ENCODE data around the gene CCL3.

Gene CCL3

DNA sequence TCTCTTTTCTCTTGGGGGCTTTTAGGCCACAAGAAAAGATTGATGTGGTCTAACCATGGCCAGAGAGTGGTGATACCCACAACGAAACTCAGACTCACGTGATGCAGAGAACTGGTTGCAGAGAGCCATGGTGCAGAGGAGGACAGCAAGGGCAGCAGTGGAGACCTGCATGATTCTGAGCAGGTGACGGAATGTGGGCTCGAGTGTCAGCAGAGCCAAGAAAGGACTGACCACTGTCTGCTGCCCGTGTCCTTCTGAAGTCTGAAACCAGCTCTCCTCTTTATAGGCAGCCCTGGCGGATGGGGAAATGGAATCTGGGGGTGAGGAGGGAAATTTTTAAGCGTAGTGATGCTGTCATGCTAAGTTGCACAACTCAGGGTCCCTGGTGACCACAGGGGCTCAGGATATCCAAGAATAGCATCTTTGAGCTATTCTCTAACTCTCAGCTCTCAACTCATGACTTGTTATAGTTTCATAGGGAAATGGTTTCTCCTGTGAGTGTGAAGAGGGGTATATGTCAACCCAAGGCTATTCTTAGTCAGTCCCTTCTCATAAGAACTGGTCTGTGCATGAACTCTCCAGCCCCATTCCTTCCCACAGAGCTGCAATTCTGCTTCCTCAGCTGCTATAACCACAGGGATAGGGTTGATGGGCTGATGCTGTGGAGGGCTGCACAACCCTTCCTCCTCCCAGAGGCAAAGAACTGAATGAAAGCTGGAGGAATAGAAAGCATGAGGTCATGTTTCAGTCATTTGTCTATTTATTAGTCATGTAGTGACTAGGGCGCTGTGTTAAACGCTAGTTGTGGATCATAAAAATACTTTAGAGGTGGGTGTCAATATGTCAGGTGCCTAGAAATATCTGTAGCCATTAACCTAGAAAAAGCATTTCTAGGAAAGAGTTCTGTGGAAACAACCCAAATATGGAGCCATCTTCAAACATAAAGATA is at the start of gene CCL3:
TSS of gene CCL3 (minus strand) at position 256 of the 949 bp plus-strand sequence. CDS start at position 171, 85 bp downstream.
- H3K27me3 ChIP-seq (ENCODE audit: control insufficient read depth, insufficient read depth, low read length), result no peaks in the 10 kb centered on the region
- H3K9me3 ChIP-seq (ENCODE audit: control insufficient read depth, insufficient read depth, low read depth, low read length), result no peaks in the 10 kb centered on the region
- H3K9ac ChIP-seq (ENCODE audit: low read length), result no peak within 1 kb of the TSS
- no peaks in the 10 kb centered on the region for H3K36me3 ChIP-seq (ENCODE audit: control insufficient read depth, insufficient read depth, low read length)
- H3K27ac ChIP-seq (ENCODE audit: low read depth, low read length), result no peak within 1 kb of the TSS
- H3K4me1 ChIP-seq (ENCODE audit: control insufficient read depth, insufficient read depth, low read length), result peaks cover 13% of the 10 kb centered on the region
- no peak within 1 kb of the TSS for H3K4me3 ChIP-seq (ENCODE audit: low read depth, low read length)

DNA sequence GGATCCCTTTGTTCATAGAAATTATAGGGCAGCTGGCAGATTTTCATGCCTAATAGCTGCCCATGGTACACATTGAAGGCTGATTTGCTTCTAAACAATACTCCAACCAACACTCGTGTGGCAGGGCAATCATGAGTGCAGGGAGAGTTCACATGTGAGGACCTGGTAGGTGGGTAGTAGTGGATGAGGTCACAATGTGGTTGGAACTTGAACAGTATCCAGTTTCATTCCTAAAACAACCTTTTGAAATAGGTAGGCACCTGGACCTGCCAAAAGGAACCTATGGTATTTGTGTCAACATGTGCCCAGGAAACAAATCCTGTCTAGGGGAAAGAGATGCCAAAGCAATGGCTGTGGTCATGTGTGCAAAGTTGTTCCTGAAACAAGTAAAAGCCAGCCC is 46.5 kb upstream of the CCL3 start:
- Histone ChIP-seq H3K9me3 (ENCODE audit: control insufficient read depth, insufficient read depth, low read depth, low read length) (no peaks in the 10 kb centered on the region), H3K27me3 (ENCODE audit: control insufficient read depth, insufficient read depth, low read length) (no peaks in the 10 kb centered on the region), H3K4me1 (ENCODE audit: control insufficient read depth, insufficient read depth, low read length) (no peaks in the 10 kb centered on the region), H3K4me3 (ENCODE audit: low read depth, low read length) (no peak overlapping the region), H3K9ac (ENCODE audit: low read length) (no peak overlapping the region), H3K27ac (ENCODE audit: low read depth, low read length) (no peak overlapping the region), H3K36me3 (ENCODE audit: control insufficient read depth, insufficient read depth, low read length) (no peaks in the 10 kb centered on the region)

DNA sequence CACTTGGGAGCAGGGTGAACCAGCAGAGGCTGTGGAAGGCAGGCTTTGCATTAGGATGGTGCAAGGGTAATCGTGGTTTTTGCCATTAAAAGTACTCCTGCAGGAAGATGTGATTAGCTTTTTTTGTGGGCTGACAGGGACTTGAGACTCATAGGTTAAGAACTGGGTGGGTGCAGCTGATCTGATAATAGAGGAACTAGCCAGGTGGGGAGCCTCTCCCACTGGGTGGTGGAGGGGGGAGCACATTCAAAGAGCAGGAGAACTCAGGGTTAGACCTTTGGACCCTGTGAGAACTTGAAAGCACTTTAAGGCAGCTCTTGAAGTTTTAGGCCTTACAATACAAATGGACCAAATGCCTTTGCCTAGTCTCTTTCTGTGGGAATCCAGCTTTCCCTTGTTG is 46.1 kb upstream of the CCL3 start:
- Histone ChIP-seq H3K9ac (ENCODE audit: low read length) (no peak overlapping the region), H3K27ac (ENCODE audit: low read depth, low read length) (no peak overlapping the region), H3K36me3 (ENCODE audit: control insufficient read depth, insufficient read depth, low read length) (no peaks in the 10 kb centered on the region), H3K4me1 (ENCODE audit: control insufficient read depth, insufficient read depth, low read length) (no peaks in the 10 kb centered on the region), H3K27me3 (ENCODE audit: control insufficient read depth, insufficient read depth, low read length) (no peaks in the 10 kb centered on the region), H3K9me3 (ENCODE audit: control insufficient read depth, insufficient read depth, low read depth, low read length) (no peaks in the 10 kb centered on the region), H3K4me3 (ENCODE audit: low read depth, low read length) (no peak overlapping the region)

DNA sequence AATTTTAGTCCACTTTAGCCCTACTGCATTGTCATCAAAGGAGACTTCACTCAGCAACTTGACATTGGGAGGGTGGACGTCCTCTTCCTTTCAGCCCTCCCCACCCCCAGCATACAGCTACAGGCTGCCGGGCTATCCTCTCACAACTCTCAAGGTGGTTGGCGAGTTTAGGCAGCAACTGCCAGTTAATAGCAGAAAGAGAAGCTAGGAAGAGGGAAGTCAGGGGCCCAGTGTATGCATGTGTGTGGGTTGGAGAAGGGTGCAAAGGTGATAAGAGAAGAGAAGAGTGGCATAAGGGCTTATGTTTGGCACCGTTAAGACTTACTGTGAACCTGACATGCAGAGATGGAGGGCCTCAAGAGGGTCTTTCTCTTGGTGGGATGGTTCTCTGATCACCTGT is 45.5 kb upstream of the CCL3 start:
- no peaks in the 10 kb centered on the region for H3K36me3 ChIP-seq (ENCODE audit: control insufficient read depth, insufficient read depth, low read length)
- no peaks in the 10 kb centered on the region for H3K27me3 ChIP-seq (ENCODE audit: control insufficient read depth, insufficient read depth, low read length)

GRCh38 chr17:36133602-36134236 is 43.8 kb upstream of the CCL3 start:
- Histone ChIP-seq H3K4me3 (ENCODE audit: low read depth, low read length) (no peak overlapping the region), H3K27me3 (ENCODE audit: control insufficient read depth, insufficient read depth, low read length) (no peaks in the 10 kb centered on the region), H3K36me3 (ENCODE audit: control insufficient read depth, insufficient read depth, low read length) (no peaks in the 10 kb centered on the region), H3K4me1 (ENCODE audit: control insufficient read depth, insufficient read depth, low read length) (no peaks in the 10 kb centered on the region), H3K9ac (ENCODE audit: low read length) (no peak overlapping the region), H3K27ac (ENCODE audit: low read depth, low read length) (no peak overlapping the region), H3K9me3 (ENCODE audit: control insufficient read depth, insufficient read depth, low read depth, low read length) (no peaks in the 10 kb centered on the region)

More for the DNA sequence above, 45.5 kb upstream of the CCL3 start:
- H3K9ac ChIP-seq (ENCODE audit: low read length), result no peak overlapping the region
- no peaks in the 10 kb centered on the region for H3K4me1 ChIP-seq (ENCODE audit: control insufficient read depth, insufficient read depth, low read length)
- no peaks in the 10 kb centered on the region for H3K9me3 ChIP-seq (ENCODE audit: control insufficient read depth, insufficient read depth, low read depth, low read length)
- H3K27ac ChIP-seq (ENCODE audit: low read depth, low read length), result no peak overlapping the region
- no peak overlapping the region for H3K4me3 ChIP-seq (ENCODE audit: low read depth, low read length)

DNA sequence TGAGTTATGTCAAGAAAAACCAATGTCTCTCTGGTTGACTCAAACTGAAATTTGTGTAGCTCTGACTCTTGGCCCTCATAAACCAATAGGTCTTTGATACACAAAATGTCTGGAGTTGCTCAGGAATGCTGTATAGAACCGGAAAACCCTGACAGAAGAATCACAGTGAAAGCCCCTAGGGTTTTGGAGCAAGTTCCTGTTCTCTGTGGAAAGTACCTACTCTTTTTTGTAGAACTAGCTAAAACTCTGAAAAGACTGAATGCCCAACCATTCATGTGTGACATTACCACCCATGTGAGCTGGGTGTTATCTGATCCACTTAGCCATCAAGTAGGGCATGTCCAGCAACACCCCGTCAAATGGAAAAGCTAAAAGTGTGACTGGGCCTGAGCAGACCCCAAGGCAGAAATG is 42.5 kb upstream of the CCL3 start:
- H3K9ac ChIP-seq (ENCODE audit: low read length), result no peak overlapping the region
- H3K9me3 ChIP-seq (ENCODE audit: control insufficient read depth, insufficient read depth, low read depth, low read length), result peaks cover under 1% of the 10 kb centered on the region; the same call in 1 of the 2 replicates
- H3K27me3 ChIP-seq (ENCODE audit: control insufficient read depth, insufficient read depth, low read length), result no peaks in the 10 kb centered on the region
- peaks cover 5% of the 10 kb centered on the region; the same call in 1 of the 2 replicates for H3K4me1 ChIP-seq (ENCODE audit: control insufficient read depth, insufficient read depth, low read length)
- H3K27ac ChIP-seq (ENCODE audit: low read depth, low read length), result no peak overlapping the region
- no peak overlapping the region for H3K4me3 ChIP-seq (ENCODE audit: low read depth, low read length)
- H3K36me3 ChIP-seq (ENCODE audit: control insufficient read depth, insufficient read depth, low read length), result no peaks in the 10 kb centered on the region

GRCh38 chr17:36131931-36132330 is 42.0 kb upstream of the CCL3 start:
- Histone ChIP-seq H3K4me3 (ENCODE audit: low read depth, low read length) (no peak overlapping the region), H3K27me3 (ENCODE audit: control insufficient read depth, insufficient read depth, low read length) (no peaks in the 10 kb centered on the region), H3K27ac (ENCODE audit: low read depth, low read length) (no peak overlapping the region), H3K9me3 (ENCODE audit: control insufficient read depth, insufficient read depth, low read depth, low read length) (peaks cover 5% of the 10 kb centered on the region), H3K9ac (ENCODE audit: low read length) (no peak overlapping the region), H3K4me1 (ENCODE audit: control insufficient read depth, insufficient read depth, low read length) (peaks cover 5% of the 10 kb centered on the region; the same call in 1 of the 2 replicates), H3K36me3 (ENCODE audit: control insufficient read depth, insufficient read depth, low read length) (no peaks in the 10 kb centered on the region)

DNA sequence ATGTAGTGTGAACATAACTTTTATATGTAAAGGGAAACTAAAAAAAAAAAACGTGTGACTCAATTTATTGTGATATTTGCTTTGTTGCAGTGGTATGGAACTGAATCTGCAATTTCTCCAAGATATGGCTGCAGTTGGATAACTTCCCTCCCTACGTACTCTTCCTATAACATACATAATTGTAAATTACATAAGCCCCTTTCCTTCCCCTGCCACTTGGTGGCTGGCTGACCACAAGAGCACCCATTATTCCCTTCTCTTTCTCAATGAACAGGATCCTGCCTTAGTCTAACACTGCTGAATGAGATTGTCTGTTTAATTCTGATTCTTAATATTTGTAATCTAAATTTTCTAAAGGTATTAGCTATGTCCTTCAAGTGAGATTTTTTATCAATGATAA is 41.5 kb upstream of the CCL3 start:
- Histone ChIP-seq H3K36me3 (ENCODE audit: control insufficient read depth, insufficient read depth, low read length) (no peaks in the 10 kb centered on the region), H3K27me3 (ENCODE audit: control insufficient read depth, insufficient read depth, low read length) (no peaks in the 10 kb centered on the region), H3K4me1 (ENCODE audit: control insufficient read depth, insufficient read depth, low read length) (peaks cover 5% of the 10 kb centered on the region; the same call in 1 of the 2 replicates), H3K27ac (ENCODE audit: low read depth, low read length) (no peak overlapping the region), H3K4me3 (ENCODE audit: low read depth, low read length) (no peak overlapping the region), H3K9me3 (ENCODE audit: control insufficient read depth, insufficient read depth, low read depth, low read length) (peaks cover 9% of the 10 kb centered on the region), H3K9ac (ENCODE audit: low read length) (no peak overlapping the region)

GRCh38 chr17:36130346-36130745 is 40.4 kb upstream of the CCL3 start:
- Histone ChIP-seq H3K36me3 (ENCODE audit: control insufficient read depth, insufficient read depth, low read length) (no peaks in the 10 kb centered on the region), H3K27me3 (ENCODE audit: control insufficient read depth, insufficient read depth, low read length) (no peaks in the 10 kb centered on the region), H3K27ac (ENCODE audit: low read depth, low read length) (no peak overlapping the region), H3K4me1 (ENCODE audit: control insufficient read depth, insufficient read depth, low read length) (peaks cover 5% of the 10 kb centered on the region; the same call in 1 of the 2 replicates), H3K4me3 (ENCODE audit: low read depth, low read length) (no peak overlapping the region), H3K9me3 (ENCODE audit: control insufficient read depth, insufficient read depth, low read depth, low read length) (peaks cover 18% of the 10 kb centered on the region), H3K9ac (ENCODE audit: low read length) (no peak overlapping the region)

DNA sequence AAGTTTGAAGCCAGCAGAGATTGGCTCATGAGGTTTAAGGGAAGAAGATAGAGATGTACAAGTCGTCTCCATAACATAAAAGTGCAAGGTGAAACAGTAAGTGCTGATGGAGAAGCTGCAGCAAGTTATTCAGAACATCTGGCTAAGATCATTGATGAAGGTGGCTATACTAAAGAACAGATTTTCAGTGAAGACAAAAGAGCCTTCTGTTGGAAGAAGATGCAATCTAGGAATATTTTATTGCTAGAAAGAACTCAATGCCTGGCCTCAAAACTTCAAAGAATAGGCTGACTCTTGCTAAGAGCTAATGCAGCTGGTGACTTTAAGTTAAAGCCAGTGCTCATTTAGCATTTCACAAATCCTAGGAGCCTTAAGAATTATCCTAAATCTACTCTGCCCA is 39.7 kb upstream of the CCL3 start:
- H3K4me1 ChIP-seq (ENCODE audit: control insufficient read depth, insufficient read depth, low read length), result peaks cover 10% of the 10 kb centered on the region; the same call in 1 of the 2 replicates
- no peaks in the 10 kb centered on the region for H3K36me3 ChIP-seq (ENCODE audit: control insufficient read depth, insufficient read depth, low read length)
- no peak overlapping the region for H3K27ac ChIP-seq (ENCODE audit: low read depth, low read length)

DNA sequence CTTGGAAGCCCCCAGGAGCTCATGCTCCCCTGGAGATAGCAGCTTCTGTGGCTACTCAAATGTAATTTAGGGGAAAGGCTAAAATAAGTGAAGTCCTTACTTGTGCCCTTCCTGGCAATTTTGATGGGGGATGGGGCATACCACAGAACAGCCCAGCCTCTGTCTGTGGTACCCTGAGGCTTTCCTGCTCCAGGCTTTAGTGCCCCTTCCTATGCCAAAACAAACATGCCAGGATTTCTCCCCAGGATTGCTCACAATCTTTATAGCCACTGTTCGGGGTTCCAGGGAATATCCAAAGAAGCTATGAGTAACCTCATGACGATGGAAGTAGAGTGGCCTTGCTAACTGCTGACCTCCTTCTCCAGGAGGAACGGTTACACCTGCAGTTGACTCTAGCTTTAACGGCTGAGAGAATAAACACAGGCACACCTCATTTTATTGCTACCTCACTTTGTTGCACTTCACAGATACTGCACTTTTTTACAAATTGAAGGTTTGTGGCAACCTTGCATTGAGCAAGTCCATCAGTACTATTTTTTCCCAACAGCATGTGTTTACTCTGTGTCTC is 38.6 kb upstream of the CCL3 start:
- Histone ChIP-seq H3K36me3 (ENCODE audit: control insufficient read depth, insufficient read depth, low read length) (no peaks in the 10 kb centered on the region), H3K27me3 (ENCODE audit: control insufficient read depth, insufficient read depth, low read length) (no peaks in the 10 kb centered on the region), H3K27ac (ENCODE audit: low read depth, low read length) (no peak overlapping the region), H3K9ac (ENCODE audit: low read length) (no peak overlapping the region), H3K4me3 (ENCODE audit: low read depth, low read length) (no peak overlapping the region), H3K4me1 (ENCODE audit: control insufficient read depth, insufficient read depth, low read length) (peaks cover 20% of the 10 kb centered on the region), H3K9me3 (ENCODE audit: control insufficient read depth, insufficient read depth, low read depth, low read length) (peaks cover 25% of the 10 kb centered on the region)

More for the DNA sequence above, 39.7 kb upstream of the CCL3 start:
- peaks cover 25% of the 10 kb centered on the region for H3K9me3 ChIP-seq (ENCODE audit: control insufficient read depth, insufficient read depth, low read depth, low read length)
- no peaks in the 10 kb centered on the region for H3K27me3 ChIP-seq (ENCODE audit: control insufficient read depth, insufficient read depth, low read length)
- H3K4me3 ChIP-seq (ENCODE audit: low read depth, low read length), result no peak overlapping the region
- no peak overlapping the region for H3K9ac ChIP-seq (ENCODE audit: low read length)

All from HUES6 (cell line).